ENCODE results near the gene CLEC5A. TPM values are rescaled to one million over a fixed set of nuclear protein-coding genes. Genes with fewer than 3 reads are reported as not detected.
"Not testable (repeated sequence)": the region's sequence is repeated elsewhere in the genome, so short reads cannot be mapped to it uniquely, and the experiment has no call there.

CLEC5A gene
- polyA plus RNA-seq, 1 experiment = not detected

GRCh38 chr7:141990011-141990725 is 43.4 kb upstream of the CLEC5A start:
- ChIA-PET CTCF (no interaction called here), POLR2A (no interaction called here)
- Histone ChIP-seq H3K27me3 (ENCODE audit: control insufficient read depth, insufficient read depth, low read length) (no peaks in the 10 kb centered on the region), H3K27ac (ENCODE audit: low read depth, low read length) (no peak overlapping the region), H3K4me3 (ENCODE audit: low read depth, low read length) (no peak overlapping the region), H3K9me3 (ENCODE audit: control insufficient read depth, insufficient read depth, low read length) (peaks cover 13% of the 10 kb centered on the region)
- DNase-seq (ENCODE audit: low read depth, low spot score) = no peak
- TF ChIP-seq CTCF (IDR thresholded peaks at IDR 0.05; ENCODE audit: low read depth, low read length) = no peak

DNA sequence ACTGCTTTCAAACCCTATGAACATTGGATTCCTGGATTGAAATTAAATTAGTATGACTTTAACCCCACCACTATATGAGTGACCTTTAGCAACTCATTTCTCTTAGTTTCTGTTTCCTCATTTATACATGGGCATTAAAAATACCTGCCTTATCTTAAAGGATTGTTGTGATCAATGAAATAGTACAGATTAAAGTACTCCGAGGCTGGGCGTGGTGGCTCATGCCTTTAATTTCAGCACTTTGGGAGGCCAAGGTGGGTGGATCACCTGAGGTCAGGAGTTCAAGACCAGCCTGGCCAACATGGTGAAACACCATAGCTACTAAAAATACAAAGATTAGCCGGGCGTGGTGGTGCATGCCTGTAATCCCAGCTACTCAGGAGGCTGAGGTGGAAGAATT is 41.0 kb upstream of the CLEC5A start:
- H3K27me3 ChIP-seq (ENCODE audit: control insufficient read depth, insufficient read depth, low read length); H3K4me3 ChIP-seq (ENCODE audit: low read depth, low read length); CTCF ChIA-PET; DNase-seq (ENCODE audit: low read depth, low spot score); POLR2A ChIA-PET; H3K27ac ChIP-seq (ENCODE audit: low read depth, low read length): not testable (repeated sequence)
- H3K9me3 ChIP-seq (ENCODE audit: control insufficient read depth, insufficient read depth, low read length) = peaks cover 13% of the 10 kb centered on the region

- no peak for DNase-seq (ENCODE audit: low read depth, low spot score)
- ChIA-PET POLR2A (no interaction called here), CTCF (no interaction called here)
- H3K9me3 ChIP-seq (ENCODE audit: control insufficient read depth, insufficient read depth, low read length) = peaks cover 13% of the 10 kb centered on the region
- no peak for TF ChIP-seq CTCF (IDR thresholded peaks at IDR 0.05; ENCODE audit: low read depth, low read length)
- H3K27ac ChIP-seq (ENCODE audit: low read depth, low read length) = no peak overlapping the region
- no peaks in the 10 kb centered on the region for H3K27me3 ChIP-seq (ENCODE audit: control insufficient read depth, insufficient read depth, low read length)
- no peak overlapping the region for H3K4me3 ChIP-seq (ENCODE audit: low read depth, low read length)
Measured at GRCh38 chr7:141986923-141987322, 40.1 kb upstream of the CLEC5A start.

GRCh38 chr7:141985926-141986325 is 39.2 kb upstream of the CLEC5A start:
- H3K9me3 ChIP-seq (ENCODE audit: control insufficient read depth, insufficient read depth, low read length) = peaks cover 13% of the 10 kb centered on the region
- H3K27me3 ChIP-seq (ENCODE audit: control insufficient read depth, insufficient read depth, low read length); CTCF ChIA-PET; H3K27ac ChIP-seq (ENCODE audit: low read depth, low read length); POLR2A ChIA-PET; DNase-seq (ENCODE audit: low read depth, low spot score); H3K4me3 ChIP-seq (ENCODE audit: low read depth, low read length): not testable (repeated sequence)

- POLR2A ChIA-PET = no interaction called here
- H3K27me3 ChIP-seq (ENCODE audit: control insufficient read depth, insufficient read depth, low read length) = no peaks in the 10 kb centered on the region
- no peak for TF ChIP-seq CTCF (IDR thresholded peaks at IDR 0.05; ENCODE audit: low read depth, low read length)
- no peak for DNase-seq (ENCODE audit: low read depth, low spot score)
- H3K27ac ChIP-seq (ENCODE audit: low read depth, low read length) = no peak overlapping the region
- no peak overlapping the region for H3K4me3 ChIP-seq (ENCODE audit: low read depth, low read length)
- H3K9me3 ChIP-seq (ENCODE audit: control insufficient read depth, insufficient read depth, low read length) = peaks cover 14% of the 10 kb centered on the region
- CTCF ChIA-PET = no interaction called here
Measured at GRCh38 chr7:141979568-141979967, 32.8 kb upstream of the CLEC5A start.

GRCh38 chr7:141978351-141978750 is 31.6 kb upstream of the CLEC5A start:
- no peak overlapping the region for H3K27ac ChIP-seq (ENCODE audit: low read depth, low read length)
- TF ChIP-seq CTCF (IDR thresholded peaks at IDR 0.05; ENCODE audit: low read depth, low read length) = no peak
- no peak for DNase-seq (ENCODE audit: low read depth, low spot score)
- no peaks in the 10 kb centered on the region for H3K27me3 ChIP-seq (ENCODE audit: control insufficient read depth, insufficient read depth, low read length)
- CTCF ChIA-PET = no interaction called here
- H3K4me3 ChIP-seq (ENCODE audit: low read depth, low read length) = no peak overlapping the region
- peaks cover 14% of the 10 kb centered on the region for H3K9me3 ChIP-seq (ENCODE audit: control insufficient read depth, insufficient read depth, low read length)
- POLR2A ChIA-PET = no interaction called here
